Transverse colon (tissue), 4 donors: Measurements from ENCODE around the gene PIAS4.

Source experiments
- POLR2AphosphoS5 ChIP-seq, 3 donors: sonication (generic); formaldehyde crosslinking; IDR thresholded peaks; one replicate each; pipeline ENCODE4 v1.6.1; 2016; ENCODE audit warnings: antibody characterized with exemption in 3 of 3
- TF ChIP-seq, protein P1 (sequence below), 5 experiments: fragments of 200-600 bp in 3 of 5; fragments of 450-650 bp in 2 of 5; sonication (generic) in 3 of 5; IDR thresholded peaks; 1 replicate in 2 of 5; 2 replicates in 3 of 5; pipeline ENCODE4 v1.5.1; 2016 to 2017; ENCODE audit warnings: antibody characterized with exemption in 5 of 5, inconsistent platforms in 3 of 5, mild to moderate bottlenecking in 2 of 5, moderate library complexity in 1 of 5

DNA sequence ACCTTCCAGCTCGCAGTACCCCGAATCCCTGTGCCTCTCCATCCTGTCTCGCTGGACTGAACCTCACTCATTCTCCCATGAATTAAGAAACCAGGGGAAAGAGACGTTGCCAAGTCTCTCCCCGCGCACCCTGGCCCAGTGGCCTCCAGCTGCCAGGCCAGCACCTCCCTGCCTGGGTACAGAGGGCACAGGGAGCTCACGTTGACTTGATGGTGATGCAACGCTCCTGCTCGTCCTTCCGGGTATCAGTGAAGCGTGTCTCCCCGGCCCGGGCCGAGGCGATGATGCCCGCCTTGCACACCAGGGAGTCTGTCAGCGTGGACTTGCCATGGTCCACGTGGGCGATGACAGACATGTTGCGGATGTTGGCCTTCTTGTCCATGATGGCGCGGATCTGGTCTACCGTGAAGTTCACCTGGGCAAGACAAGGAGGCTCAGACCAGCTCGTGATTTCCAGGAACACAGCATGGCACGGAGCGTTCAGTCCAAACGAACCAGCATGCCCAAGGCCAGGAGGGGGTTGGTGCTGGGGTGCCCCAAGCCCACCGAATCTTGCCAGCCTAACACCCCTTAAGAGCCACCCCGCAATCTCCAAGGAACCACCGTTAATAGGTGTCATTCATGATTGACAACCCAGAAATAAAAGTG lies 23.5 kb upstream of the PIAS4 start:
- TF ChIP-seq, protein P1, sequence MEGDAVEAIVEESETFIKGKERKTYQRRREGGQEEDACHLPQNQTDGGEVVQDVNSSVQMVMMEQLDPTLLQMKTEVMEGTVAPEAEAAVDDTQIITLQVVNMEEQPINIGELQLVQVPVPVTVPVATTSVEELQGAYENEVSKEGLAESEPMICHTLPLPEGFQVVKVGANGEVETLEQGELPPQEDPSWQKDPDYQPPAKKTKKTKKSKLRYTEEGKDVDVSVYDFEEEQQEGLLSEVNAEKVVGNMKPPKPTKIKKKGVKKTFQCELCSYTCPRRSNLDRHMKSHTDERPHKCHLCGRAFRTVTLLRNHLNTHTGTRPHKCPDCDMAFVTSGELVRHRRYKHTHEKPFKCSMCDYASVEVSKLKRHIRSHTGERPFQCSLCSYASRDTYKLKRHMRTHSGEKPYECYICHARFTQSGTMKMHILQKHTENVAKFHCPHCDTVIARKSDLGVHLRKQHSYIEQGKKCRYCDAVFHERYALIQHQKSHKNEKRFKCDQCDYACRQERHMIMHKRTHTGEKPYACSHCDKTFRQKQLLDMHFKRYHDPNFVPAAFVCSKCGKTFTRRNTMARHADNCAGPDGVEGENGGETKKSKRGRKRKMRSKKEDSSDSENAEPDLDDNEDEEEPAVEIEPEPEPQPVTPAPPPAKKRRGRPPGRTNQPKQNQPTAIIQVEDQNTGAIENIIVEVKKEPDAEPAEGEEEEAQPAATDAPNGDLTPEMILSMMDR (IDR thresholded peaks at IDR 0.05): no peak
- peak; percentile 46 to 71 (median 70) for TF ChIP-seq POLR2AphosphoS5 (IDR thresholded peaks at IDR 0.05)
